GM12891 (cell line): ENCODE results near the gene FMNL1.

Experiments used
- PAX5 ChIP-seq: IDR thresholded peaks from 2 replicates; pipeline ENCODE4 v1.6.1; 2011; ENCODE audit warnings: low read length, moderate library complexity, mild to moderate bottlenecking; ENCODE audit not compliant: insufficient read depth, severe bottlenecking
- POLR2A ChIP-seq: IDR thresholded peaks from 2 replicates; pipeline ENCODE4 v1.6.1; 2011; ENCODE audit warnings: low read depth, low read length, control low read depth
- POLR2AphosphoS5 ChIP-seq: IDR thresholded peaks from 2 replicates; pipeline ENCODE4 v1.6.1; 2011; ENCODE audit warnings: low read depth, low read length, control low read depth
- POU2F2 ChIP-seq: IDR thresholded peaks from 2 replicates; pipeline ENCODE4 v1.6.1; 2011; ENCODE audit warnings: low read depth, mild to moderate bottlenecking, control low read depth, low read length, moderate library complexity
- SPI1 ChIP-seq: IDR thresholded peaks from 2 replicates; pipeline ENCODE4 v1.6.1; 2011; ENCODE audit warnings: low read depth, low read length, control low read depth
- TAF1 ChIP-seq: IDR thresholded peaks from 2 replicates; pipeline ENCODE4 v1.6.1; 2011; ENCODE audit warnings: low read depth, low read length, control low read depth

- TF ChIP-seq POLR2AphosphoS5 (no peak), POLR2A (no peak), TAF1 (no peak), SPI1 (no peak), POU2F2 (no peak), PAX5 (no peak)
These were observed 44.1 kb downstream of the FMNL1 start for GRCh38 chr17:45265821-45266220.
